ENCODE results near the gene PRKAB1.
"Not testable (repeated sequence)": the region's sequence is repeated elsewhere in the genome, so short reads cannot be mapped to it uniquely, and the experiment has no call there.

The PRKAB1 gene, protein sequence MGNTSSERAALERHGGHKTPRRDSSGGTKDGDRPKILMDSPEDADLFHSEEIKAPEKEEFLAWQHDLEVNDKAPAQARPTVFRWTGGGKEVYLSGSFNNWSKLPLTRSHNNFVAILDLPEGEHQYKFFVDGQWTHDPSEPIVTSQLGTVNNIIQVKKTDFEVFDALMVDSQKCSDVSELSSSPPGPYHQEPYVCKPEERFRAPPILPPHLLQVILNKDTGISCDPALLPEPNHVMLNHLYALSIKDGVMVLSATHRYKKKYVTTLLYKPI

DNA sequence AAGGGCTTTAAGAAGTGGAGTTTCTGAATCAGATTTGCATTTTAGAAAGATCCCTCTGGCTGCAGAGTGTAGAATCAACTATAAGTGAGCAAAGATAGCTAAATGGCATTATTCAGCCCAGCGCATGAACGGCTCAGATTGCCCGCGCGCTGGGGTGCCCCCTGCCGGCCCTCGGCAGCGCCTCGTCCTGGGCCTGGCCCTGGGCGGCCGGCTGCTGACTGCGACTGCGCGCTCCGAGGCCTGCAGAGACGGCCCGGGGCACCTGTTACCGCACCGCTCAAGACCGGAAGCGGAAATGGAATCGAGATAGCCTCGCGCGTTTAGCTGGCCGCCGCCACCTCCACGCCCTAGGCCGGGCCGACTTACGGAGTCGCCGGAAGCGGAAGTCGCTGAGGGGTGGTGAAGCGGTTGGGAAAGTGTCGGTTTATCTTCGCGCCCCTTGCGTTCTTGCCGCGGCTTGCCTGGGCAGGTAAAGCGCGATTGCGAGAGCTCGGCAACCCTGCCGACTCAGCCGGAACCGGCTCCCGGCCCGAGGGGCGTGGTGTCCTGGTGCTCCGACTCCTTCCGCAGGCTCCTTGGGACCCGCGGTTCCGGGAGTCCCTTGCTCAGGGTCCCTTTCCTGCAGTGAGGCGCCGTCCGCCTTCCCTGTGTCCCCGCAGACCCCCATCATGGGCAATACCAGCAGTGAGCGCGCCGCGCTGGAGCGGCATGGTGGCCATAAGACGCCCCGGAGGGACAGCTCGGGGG lies at the start of gene PRKAB1:
Gene PRKAB1, plus strand, starts transcription at position 557 of the 747 bp plus-strand sequence. Its CDS starts 112 bp downstream, at position 669.
- DNase-seq, result peak; percentile 85

DNA sequence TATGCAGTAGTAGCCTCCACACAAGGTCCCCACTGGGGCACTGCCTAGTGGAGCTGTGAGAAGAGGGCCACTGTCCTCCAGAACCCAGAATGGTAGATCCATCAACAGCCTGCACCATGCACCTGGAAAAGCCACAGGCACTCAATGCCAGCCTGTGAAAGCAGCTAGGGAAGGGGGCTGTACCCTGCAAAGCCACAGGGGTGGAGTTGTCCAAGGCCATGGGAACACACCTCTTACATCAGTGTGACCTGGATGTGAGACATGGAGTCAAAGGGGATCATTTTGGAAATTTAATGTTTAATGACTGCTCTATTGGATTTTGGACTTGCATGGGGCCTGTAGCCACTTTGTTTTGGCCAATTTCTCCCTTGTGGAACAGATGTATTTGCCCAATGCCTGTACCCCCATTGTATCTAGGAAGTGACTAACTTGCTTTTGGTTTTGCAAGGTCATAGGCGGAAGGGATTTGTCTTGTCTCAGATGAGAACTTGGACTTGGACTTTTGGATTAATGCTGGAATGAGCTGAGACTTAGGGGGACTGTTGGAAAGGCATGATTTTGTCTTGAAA lies 49.5 kb upstream of the PRKAB1 start:
- not testable (repeated sequence) for DNase-seq

DNA sequence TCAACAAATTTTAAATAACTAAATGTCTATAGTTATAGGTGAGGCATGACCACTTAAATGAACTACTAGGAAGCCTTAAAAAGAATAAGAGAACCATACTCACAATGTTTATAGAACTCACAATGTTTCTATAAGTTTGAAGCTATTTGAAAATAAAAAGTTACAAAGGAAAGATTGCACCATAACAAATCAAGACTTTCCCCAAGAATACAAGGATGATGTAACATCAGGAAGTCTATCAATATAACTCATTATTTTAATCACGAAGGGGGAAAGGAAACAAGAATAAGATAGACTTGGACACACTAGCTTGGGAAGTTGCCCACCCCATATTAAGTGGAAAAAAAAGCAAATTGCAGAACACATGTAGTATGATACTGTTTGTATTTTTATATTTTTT lies 47.4 kb upstream of the PRKAB1 start:
- no peak for DNase-seq

- no peak for DNase-seq
Measured at GRCh38 chr12:119621878-119622277, 46.1 kb upstream of the PRKAB1 start.

- no peak for DNase-seq
Measured at GRCh38 chr12:119624966-119625365, 43.0 kb upstream of the PRKAB1 start.

GRCh38 chr12:119627019-119627643 lies 40.8 kb upstream of the PRKAB1 start:
- DNase-seq, result no peak

DNA sequence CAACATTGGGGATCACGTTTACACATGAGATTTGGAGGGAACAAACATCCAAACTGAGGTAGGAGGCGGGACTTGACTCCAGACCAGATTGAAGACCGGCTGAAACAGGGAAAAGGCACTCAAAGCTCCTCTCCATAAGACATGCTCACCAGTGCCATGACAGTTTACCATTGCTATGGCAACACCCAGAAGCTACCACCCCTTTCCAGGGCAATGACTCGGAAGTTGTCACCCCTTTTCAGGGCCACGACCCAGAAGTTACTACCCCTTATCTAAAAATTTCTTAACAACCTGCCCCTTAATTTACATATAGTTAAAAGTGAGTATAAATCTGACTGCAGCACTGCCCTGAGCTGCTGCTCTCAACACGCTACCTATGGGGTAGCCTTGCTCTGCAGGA lies 40.2 kb upstream of the PRKAB1 start:
- DNase-seq, result no peak

GRCh38 chr12:119630223-119630780 lies 37.6 kb upstream of the PRKAB1 start:
- no peak for DNase-seq

DNA sequence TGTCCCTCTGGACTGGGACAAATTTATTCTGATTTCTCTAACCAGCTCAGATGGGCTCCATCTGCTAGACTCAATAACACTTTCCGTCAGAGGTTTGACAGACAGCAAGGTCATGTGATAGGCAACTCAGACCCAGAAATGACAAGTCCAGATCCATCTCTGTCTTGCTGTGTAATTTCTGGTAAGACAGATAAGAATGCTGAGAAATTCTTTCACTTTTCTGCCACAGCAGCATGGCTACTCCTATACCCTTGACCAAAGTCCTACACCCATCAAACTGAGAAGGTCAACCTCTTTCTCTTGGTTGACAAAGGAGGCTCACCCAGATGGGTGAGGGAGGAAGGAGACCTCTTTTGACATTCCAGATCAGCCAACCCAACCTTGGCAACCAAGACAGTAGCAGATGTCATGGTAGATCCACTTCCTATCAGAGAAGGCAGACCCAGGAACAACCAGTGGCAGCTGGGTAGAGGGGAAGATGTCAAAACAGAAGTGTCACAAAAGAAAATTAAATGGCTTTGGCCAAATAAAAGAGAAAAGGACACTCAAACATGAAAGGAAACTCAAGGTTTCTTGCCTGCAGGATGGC lies 36.9 kb upstream of the PRKAB1 start:
- no peak for DNase-seq

- DNase-seq, result no peak
Measured at GRCh38 chr12:119631930-119632678, 35.8 kb upstream of the PRKAB1 start.

GRCh38 chr12:119634743-119635142 lies 33.2 kb upstream of the PRKAB1 start:
- no peak for DNase-seq

GRCh38 chr12:119642986-119643385 lies 24.9 kb upstream of the PRKAB1 start:
- DNase-seq, result no peak

- DNase-seq, result no peak
Measured at GRCh38 chr12:119644930-119645329, 23.0 kb upstream of the PRKAB1 start.

GRCh38 chr12:119645535-119646059 lies 22.3 kb upstream of the PRKAB1 start:
- DNase-seq, result no peak

GRCh38 chr12:119649202-119649808 lies 18.6 kb upstream of the PRKAB1 start:
- no peak for DNase-seq

- DNase-seq, result no peak
Measured at GRCh38 chr12:119652665-119653064, 15.3 kb upstream of the PRKAB1 start.

- not testable (repeated sequence) for DNase-seq
Measured at GRCh38 chr12:119657001-119657400, 10.9 kb upstream of the PRKAB1 start.

DNA sequence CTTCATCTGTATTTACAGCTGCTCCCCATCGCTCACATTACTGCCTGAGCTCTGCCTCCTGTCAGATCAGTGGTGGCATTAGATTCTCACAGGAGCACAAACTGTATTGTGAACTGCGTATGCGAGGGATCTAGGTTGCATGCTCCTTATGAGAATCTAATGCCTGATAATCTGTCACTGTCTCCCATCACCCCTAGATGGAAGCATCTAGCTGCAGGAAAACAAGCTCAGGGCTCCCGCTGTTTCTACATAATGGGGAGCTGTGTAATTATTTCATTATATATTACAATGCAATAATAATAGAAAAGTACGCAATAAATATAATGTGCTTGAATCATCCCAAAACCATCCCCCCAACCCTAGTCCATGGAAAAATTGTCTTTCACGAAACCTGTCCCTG lies 9.8 kb upstream of the PRKAB1 start:
- not testable (repeated sequence) for DNase-seq

DNA sequence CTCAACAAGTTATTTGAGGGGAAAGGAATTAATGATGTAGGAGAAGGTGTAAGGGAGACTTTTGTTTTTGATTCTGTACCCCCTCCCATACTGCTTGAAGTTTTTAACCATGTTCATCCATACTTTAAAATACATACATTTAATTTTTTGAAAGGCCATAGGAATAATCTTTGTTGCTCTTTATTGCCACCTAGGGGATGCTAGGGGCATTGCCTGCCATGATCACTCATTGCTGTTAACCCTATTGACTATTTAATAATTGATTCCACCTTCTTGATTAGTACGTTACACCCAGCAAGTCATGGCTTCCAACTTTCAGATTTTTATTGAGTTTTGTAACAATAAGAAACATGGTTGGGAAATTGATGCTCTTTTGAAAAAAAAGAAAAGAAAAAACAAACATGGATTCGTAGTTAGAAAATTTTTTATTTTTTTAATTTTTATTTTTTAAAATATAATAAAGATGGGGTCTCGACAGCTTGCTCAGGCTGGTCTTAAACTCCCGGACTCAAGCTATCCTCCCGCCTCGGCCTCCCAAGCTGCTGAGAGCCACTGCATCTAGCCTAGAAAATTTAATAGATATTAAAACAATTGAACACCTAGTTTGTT lies 8.5 kb upstream of the PRKAB1 start:
- peak; percentile 43 for DNase-seq

DNA sequence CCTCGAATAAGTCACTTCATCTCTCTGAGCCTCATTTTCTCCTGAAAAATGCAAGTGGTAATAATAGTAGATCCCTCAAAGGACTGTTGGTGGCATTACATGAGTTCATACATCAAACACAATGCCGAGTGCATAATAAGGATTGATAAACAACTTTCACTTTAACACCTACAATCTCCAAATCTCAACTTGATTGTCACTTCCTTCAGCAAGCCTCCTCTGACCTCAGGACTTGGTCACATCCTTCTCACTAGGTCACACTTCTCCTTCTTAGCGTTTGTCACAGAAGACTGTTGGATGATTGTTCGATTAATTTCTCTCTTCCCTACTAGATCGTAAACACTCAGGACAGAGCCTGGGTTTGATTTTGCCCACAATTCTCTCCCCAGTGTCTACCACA lies 7.9 kb upstream of the PRKAB1 start:
- DNase-seq, result no peak

DNA sequence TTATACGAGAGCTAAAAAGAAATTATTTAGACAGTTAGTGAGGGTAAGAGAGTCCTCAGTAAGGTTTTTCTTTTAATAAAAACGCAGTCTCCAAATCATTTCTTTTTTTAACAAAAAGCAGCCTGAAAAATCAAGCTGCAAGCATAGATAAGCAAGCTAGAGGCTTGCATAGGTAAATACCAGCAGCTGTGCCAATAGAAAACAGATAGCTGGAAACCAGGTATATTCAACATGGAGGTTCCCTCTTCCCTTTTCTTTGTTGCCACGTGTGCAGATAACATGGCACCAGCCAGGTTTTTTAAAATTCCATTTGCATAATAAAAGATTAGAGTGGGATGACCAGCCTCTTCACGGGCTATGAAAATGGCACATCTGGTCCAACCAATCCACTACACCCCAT lies 6.1 kb upstream of the PRKAB1 start:
- no peak for DNase-seq
